Nephron progenitor cell (in vitro differentiated cells): ENCODE results near the gene PRPH.

ENCODE experiments used
- DNase-seq: peaks from one replicate; pipeline ENCODE4 v3.0.0; 2021
- H3K27ac Mint-ChIP-seq: 2 replicates; pipeline ENCODE4 v1.8.0; 2021; ENCODE audit warnings: mild to moderate bottlenecking, moderate library complexity, mixed read lengths
- H3K27me3 Mint-ChIP-seq: 2 replicates; pipeline ENCODE4 v1.8.0; 2021; ENCODE audit warnings: mild to moderate bottlenecking, low read depth, mixed read lengths; ENCODE audit not compliant: poor library complexity
- H3K36me3 Mint-ChIP-seq: 2 replicates; pipeline ENCODE4 v1.8.0; 2021; ENCODE audit warnings: low read depth, mixed read lengths
- H3K4me1 Mint-ChIP-seq: 2 replicates; pipeline ENCODE4 v1.8.0; 2021; ENCODE audit warnings: mixed read lengths
- H3K4me3 Mint-ChIP-seq: 2 replicates; pipeline ENCODE4 v1.8.0; 2021; ENCODE audit warnings: mild to moderate bottlenecking, moderate library complexity, mixed read lengths
- H3K9me3 Mint-ChIP-seq: 2 replicates; pipeline ENCODE4 v1.8.0; 2021; ENCODE audit warnings: mild to moderate bottlenecking, moderate library complexity, mixed read lengths
- TF ChIP-seq, protein P1 (sequence below): fragments of 200-600 bp; sonication (generic); IDR thresholded peaks from 2 replicates; pipeline ENCODE4 v1.5.0; 2021; ENCODE audit warnings: antibody characterized with exemption

The PRPH gene

GRCh38 chr12:49322708-49323523 is 28.0 kb downstream of the PRPH start, which contains the start of gene TROAP:
Gene TROAP, plus strand, starts transcription at chr12:49323255. Its CDS starts 354 bp downstream, at chr12:49323609.
- Mint-ChIP-seq H3K4me3 (peak within 1 kb of the TSS; percentile 99), H3K27ac (peak within 1 kb of the TSS; percentile 91)
- TF ChIP-seq, protein P1, sequence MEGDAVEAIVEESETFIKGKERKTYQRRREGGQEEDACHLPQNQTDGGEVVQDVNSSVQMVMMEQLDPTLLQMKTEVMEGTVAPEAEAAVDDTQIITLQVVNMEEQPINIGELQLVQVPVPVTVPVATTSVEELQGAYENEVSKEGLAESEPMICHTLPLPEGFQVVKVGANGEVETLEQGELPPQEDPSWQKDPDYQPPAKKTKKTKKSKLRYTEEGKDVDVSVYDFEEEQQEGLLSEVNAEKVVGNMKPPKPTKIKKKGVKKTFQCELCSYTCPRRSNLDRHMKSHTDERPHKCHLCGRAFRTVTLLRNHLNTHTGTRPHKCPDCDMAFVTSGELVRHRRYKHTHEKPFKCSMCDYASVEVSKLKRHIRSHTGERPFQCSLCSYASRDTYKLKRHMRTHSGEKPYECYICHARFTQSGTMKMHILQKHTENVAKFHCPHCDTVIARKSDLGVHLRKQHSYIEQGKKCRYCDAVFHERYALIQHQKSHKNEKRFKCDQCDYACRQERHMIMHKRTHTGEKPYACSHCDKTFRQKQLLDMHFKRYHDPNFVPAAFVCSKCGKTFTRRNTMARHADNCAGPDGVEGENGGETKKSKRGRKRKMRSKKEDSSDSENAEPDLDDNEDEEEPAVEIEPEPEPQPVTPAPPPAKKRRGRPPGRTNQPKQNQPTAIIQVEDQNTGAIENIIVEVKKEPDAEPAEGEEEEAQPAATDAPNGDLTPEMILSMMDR = no peak

DNA sequence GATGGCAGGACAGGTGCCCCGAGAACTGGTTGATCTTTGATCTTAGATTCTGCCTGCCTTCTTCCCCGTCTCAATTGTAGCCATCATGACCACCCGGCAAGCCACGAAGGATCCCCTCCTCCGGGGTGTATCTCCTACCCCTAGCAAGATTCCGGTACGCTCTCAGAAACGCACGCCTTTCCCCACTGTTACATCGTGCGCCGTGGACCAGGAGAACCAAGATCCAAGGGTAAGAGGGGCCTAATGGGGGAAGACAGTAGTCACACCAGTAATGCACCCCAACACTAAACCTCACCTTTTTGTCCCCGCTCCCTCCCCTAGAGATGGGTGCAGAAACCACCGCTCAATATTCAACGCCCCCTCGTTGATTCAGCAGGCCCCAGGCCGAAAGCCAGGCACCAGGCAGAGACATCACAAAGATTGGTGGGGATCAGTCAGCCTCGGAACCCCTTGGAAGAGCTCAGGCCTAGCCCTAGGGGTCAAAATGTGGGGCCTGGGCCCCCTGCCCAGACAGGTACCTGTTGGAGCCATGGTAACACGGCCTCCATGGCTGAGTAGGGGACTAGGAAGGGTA is 28.7 kb downstream of the PRPH start:
- TF ChIP-seq, protein P1 = no peak
- peaks cover 25% of the 10 kb centered on the region for H3K4me1 Mint-ChIP-seq

More at GRCh38 chr12:49322708-49323523, 28.0 kb downstream of the PRPH start, which contains the start of gene TROAP:
- peak; percentile 96 for DNase-seq
- Mint-ChIP-seq H3K27me3 (peaks cover 39% of the 10 kb centered on the region), H3K4me1 (peaks cover 25% of the 10 kb centered on the region), H3K9me3 (no peaks in the 10 kb centered on the region), H3K36me3 (peaks cover 16% of the 10 kb centered on the region)

GRCh38 chr12:49325606-49326005 is 30.7 kb downstream of the PRPH start:
- TF ChIP-seq, protein P1 = no peak
- peaks cover 30% of the 10 kb centered on the region for H3K36me3 Mint-ChIP-seq
- no peak for DNase-seq
- H3K4me1 Mint-ChIP-seq = peaks cover 25% of the 10 kb centered on the region
- H3K27ac Mint-ChIP-seq = no peak overlapping the region
- no peaks in the 10 kb centered on the region for H3K9me3 Mint-ChIP-seq
- no peak overlapping the region for H3K4me3 Mint-ChIP-seq
- H3K27me3 Mint-ChIP-seq = peaks cover 21% of the 10 kb centered on the region

More for the DNA sequence above, 28.7 kb downstream of the PRPH start:
- Mint-ChIP-seq H3K36me3 (peaks cover 18% of the 10 kb centered on the region), H3K27ac (no peak overlapping the region), H3K9me3 (no peaks in the 10 kb centered on the region), H3K27me3 (peaks cover 34% of the 10 kb centered on the region), H3K4me3 (peak overlapping the region; percentile 99)
- no peak for DNase-seq

DNA sequence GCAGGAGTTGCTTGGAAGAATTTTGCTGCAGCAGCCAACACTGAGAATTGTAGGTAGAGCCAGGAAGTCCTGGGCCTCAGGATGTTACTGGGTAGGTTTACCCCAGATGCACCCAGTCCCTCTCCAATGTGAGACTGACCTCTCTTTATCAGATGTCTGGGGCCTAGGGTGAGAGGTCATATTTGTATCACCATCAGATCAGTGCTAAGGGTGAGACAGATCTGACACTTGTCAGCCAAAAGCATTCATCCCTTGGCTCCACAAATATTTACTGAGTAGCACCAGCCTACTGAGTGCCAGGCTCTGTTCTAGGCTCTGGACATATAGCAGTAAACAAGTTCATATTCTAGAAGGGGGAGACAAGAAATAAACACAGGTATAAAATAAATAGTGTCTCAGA is 32.4 kb downstream of the PRPH start:
- Mint-ChIP-seq H3K4me1 (peaks cover 31% of the 10 kb centered on the region), H3K36me3 (peaks cover 36% of the 10 kb centered on the region), H3K4me3 (no peak overlapping the region), H3K9me3 (no peaks in the 10 kb centered on the region), H3K27ac (no peak overlapping the region), H3K27me3 (peaks cover 13% of the 10 kb centered on the region)
- TF ChIP-seq, protein P1 = no peak
- no peak for DNase-seq

- Mint-ChIP-seq H3K27me3 (peaks cover 17% of the 10 kb centered on the region), H3K4me3 (no peak overlapping the region), H3K4me1 (peaks cover 29% of the 10 kb centered on the region), H3K36me3 (peaks cover 36% of the 10 kb centered on the region), H3K9me3 (no peaks in the 10 kb centered on the region), H3K27ac (no peak overlapping the region)
- TF ChIP-seq, protein P1 = no peak
- DNase-seq = no peak
Observed at GRCh38 chr12:49327887-49328286, 32.9 kb downstream of the PRPH start.
